BLaER1 treated with 17β-estradiol and CSF1 and Interleukin-3, amounts not matched to agents 10 nM and 100 nM (cell line): ENCODE measurements around the gene SKIL.
"Not testable (repeated sequence)": the region's sequence is repeated elsewhere in the genome, so short reads cannot be mapped to it uniquely, and the experiment has no call there.

Source experiments
- H3K27ac ChIP-seq, 11 experiments: shearing (Covaris generic); formaldehyde crosslinking; 2 replicates each; pipeline ENCODE4 v1.8.1; 2022
- H3K27me3 ChIP-seq, 11 experiments: shearing (Covaris generic); formaldehyde crosslinking; 2 replicates each; pipeline ENCODE4 v1.8.1; 2022
- H3K36me3 ChIP-seq, 11 experiments: shearing (Covaris generic); formaldehyde crosslinking; 2 replicates each; pipeline ENCODE4 v1.8.1; 2022
- H3K4me1 ChIP-seq, 10 experiments: shearing (Covaris generic); formaldehyde crosslinking; 2 replicates each; pipeline ENCODE4 v1.8.1; 2022
- H3K4me2 ChIP-seq, 11 experiments: shearing (Covaris generic); formaldehyde crosslinking; 2 replicates each; pipeline ENCODE4 v1.8.1; 2022
- H3K4me3 ChIP-seq, 10 experiments: shearing (Covaris generic); formaldehyde crosslinking; 2 replicates each; pipeline ENCODE4 v1.8.1; 2022
- H3K9ac ChIP-seq, 11 experiments: shearing (Covaris generic); formaldehyde crosslinking; 2 replicates each; pipeline ENCODE4 v1.8.1; 2022
- H3K9me3 ChIP-seq, 11 experiments: shearing (Covaris generic); formaldehyde crosslinking; replicated peaks in 1 of 11; 2 replicates each; pipeline ENCODE4 v1.8.1; 2022
- H4K20me1 ChIP-seq, 11 experiments: shearing (Covaris generic); formaldehyde crosslinking; 2 replicates each; pipeline ENCODE4 v1.8.1; 2022
- Cebpa-rat ChIP-seq, 11 experiments: shearing (Covaris generic); IDR thresholded peaks; 2 replicates each; pipeline ENCODE4 v1.8.1; 2022

SKIL gene

GRCh38 chr3:170327040-170327808 is 30.3 kb upstream of the SKIL start:
- H3K4me3 ChIP-seq, result no peak overlapping the region
- H3K4me2 ChIP-seq, result no peak overlapping the region
- TF ChIP-seq Cebpa-rat (IDR thresholded peaks at IDR 0.05), result no peak
- no peak overlapping the region for H3K27ac ChIP-seq
- H4K20me1 ChIP-seq, result no peaks in the 10 kb centered on the region
- H3K4me1 ChIP-seq, result peaks cover 0 to 18% (median 1%) of the 10 kb centered on the region in 10 experiments; a peak in 6 of 20 replicates
- no peaks in the 10 kb centered on the region for H3K36me3 ChIP-seq
- H3K9me3 ChIP-seq, result peaks cover 19 to 29% (median 24%) of the 10 kb centered on the region in 11 experiments
- H3K9ac ChIP-seq, result no peak overlapping the region
- no peaks in the 10 kb centered on the region for H3K27me3 ChIP-seq

GRCh38 chr3:170327868-170328548 is 29.5 kb upstream of the SKIL start:
- H3K4me2 ChIP-seq, H3K36me3 ChIP-seq, H3K9ac ChIP-seq, H3K27me3 ChIP-seq, H3K27ac ChIP-seq, H4K20me1 ChIP-seq, H3K4me3 ChIP-seq: not testable (repeated sequence)
- Histone ChIP-seq H3K9me3 (peaks cover 19 to 29% (median 24%) of the 10 kb centered on the region in 11 experiments), H3K4me1 (peaks cover 0 to 18% (median 1%) of the 10 kb centered on the region in 10 experiments; a peak in 6 of 20 replicates)

GRCh38 chr3:170330366-170330765 is 27.1 kb upstream of the SKIL start:
- Histone ChIP-seq H3K27ac (no peak overlapping the region), H3K27me3 (no peaks in the 10 kb centered on the region), H3K4me1 (peaks cover 0 to 18% (median 1%) of the 10 kb centered on the region in 10 experiments; a peak in 6 of 20 replicates), H4K20me1 (no peaks in the 10 kb centered on the region), H3K9me3 (peaks cover 19 to 33% (median 25%) of the 10 kb centered on the region in 11 experiments), H3K36me3 (no peaks in the 10 kb centered on the region), H3K4me2 (peak overlapping the region in 2 of 11 experiments; percentile 34 to 39; a peak in 2 of 22 replicates), H3K4me3 (no peak overlapping the region), H3K9ac (no peak overlapping the region)
- no peak for TF ChIP-seq Cebpa-rat (IDR thresholded peaks at IDR 0.05)

- Histone ChIP-seq H3K4me3 (no peak overlapping the region), H3K4me1 (peaks cover 0 to 17% (median 1%) of the 10 kb centered on the region in 10 experiments; a peak in 6 of 20 replicates), H3K27me3 (no peaks in the 10 kb centered on the region), H3K4me2 (no peak overlapping the region), H3K9ac (no peak overlapping the region), H3K27ac (no peak overlapping the region), H3K36me3 (no peaks in the 10 kb centered on the region), H4K20me1 (no peaks in the 10 kb centered on the region), H3K9me3 (peaks cover 19 to 34% (median 25%) of the 10 kb centered on the region in 11 experiments)
- TF ChIP-seq Cebpa-rat (IDR thresholded peaks at IDR 0.05), result no peak
Observed at GRCh38 chr3:170331143-170331542, 26.4 kb upstream of the SKIL start.

- Histone ChIP-seq H3K4me3 (no peak overlapping the region), H3K27me3 (no peaks in the 10 kb centered on the region), H4K20me1 (no peaks in the 10 kb centered on the region), H3K4me2 (no peak overlapping the region), H3K9ac (no peak overlapping the region), H3K27ac (no peak overlapping the region), H3K9me3 (peaks cover 38 to 66% (median 50%) of the 10 kb centered on the region in 11 experiments), H3K36me3 (peaks cover 0 to 7% (median 0%) of the 10 kb centered on the region in 11 experiments; a peak in 2 of 22 replicates), H3K4me1 (no peaks in the 10 kb centered on the region)
- no peak for TF ChIP-seq Cebpa-rat (IDR thresholded peaks at IDR 0.05)
Observed at GRCh38 chr3:170337420-170337819, 20.1 kb upstream of the SKIL start.

- TF ChIP-seq Cebpa-rat (IDR thresholded peaks at IDR 0.05), result no peak
- Histone ChIP-seq H3K36me3 (peaks cover 0 to 7% (median 0%) of the 10 kb centered on the region in 11 experiments; a peak in 2 of 22 replicates), H3K4me2 (no peak overlapping the region)
Observed at GRCh38 chr3:170338690-170339340, 18.7 kb upstream of the SKIL start.

GRCh38 chr3:170342273-170342672 is 15.2 kb upstream of the SKIL start:
- H3K9ac ChIP-seq, H3K27me3 ChIP-seq: not testable (repeated sequence)

More at GRCh38 chr3:170338690-170339340, 18.7 kb upstream of the SKIL start:
- H4K20me1 ChIP-seq, result no peaks in the 10 kb centered on the region
- no peak overlapping the region; a peak in 1 of 20 replicates for H3K4me3 ChIP-seq
- peaks cover 41 to 75% (median 54%) of the 10 kb centered on the region in 11 experiments for H3K9me3 ChIP-seq
- no peaks in the 10 kb centered on the region for H3K4me1 ChIP-seq
- no peak overlapping the region for H3K27ac ChIP-seq
- H3K9ac ChIP-seq, result no peak overlapping the region
- no peaks in the 10 kb centered on the region for H3K27me3 ChIP-seq

GRCh38 chr3:170343859-170344258 is 13.7 kb upstream of the SKIL start:
- peaks cover 6 to 19% (median 9%) of the 10 kb centered on the region in 10 experiments for H3K4me1 ChIP-seq
- H3K27me3 ChIP-seq, H4K20me1 ChIP-seq, H3K4me3 ChIP-seq, H3K27ac ChIP-seq, H3K4me2 ChIP-seq, H3K36me3 ChIP-seq, H3K9ac ChIP-seq: not testable (repeated sequence)
- H3K9me3 ChIP-seq, result peaks cover 19 to 47% (median 33%) of the 10 kb centered on the region in 11 experiments

More at GRCh38 chr3:170342273-170342672, 15.2 kb upstream of the SKIL start:
- not testable (repeated sequence) for H3K4me3 ChIP-seq, H3K4me2 ChIP-seq, H3K36me3 ChIP-seq, H4K20me1 ChIP-seq, H3K27ac ChIP-seq
- Histone ChIP-seq H3K9me3 (peaks cover 34 to 63% (median 46%) of the 10 kb centered on the region in 11 experiments), H3K4me1 (peaks cover 0 to 11% (median 0%) of the 10 kb centered on the region in 10 experiments; a peak in 1 of 20 replicates)

GRCh38 chr3:170344971-170345370 is 12.5 kb upstream of the SKIL start:
- Histone ChIP-seq H3K9me3 (peaks cover 7 to 36% (median 22%) of the 10 kb centered on the region in 11 experiments), H4K20me1 (no peaks in the 10 kb centered on the region), H3K4me2 (peak overlapping the region in 2 of 11 experiments; percentile 4 to 10; a peak in 2 of 22 replicates), H3K9ac (no peak overlapping the region), H3K4me1 (peaks cover 18 to 31% (median 20%) of the 10 kb centered on the region in 10 experiments), H3K27me3 (no peaks in the 10 kb centered on the region), H3K27ac (peak overlapping the region in 1 of 11 experiments; percentile 33; a peak in 2 of 22 replicates), H3K36me3 (peaks cover 0 to 3% (median 0%) of the 10 kb centered on the region in 11 experiments; a peak in 1 of 22 replicates), H3K4me3 (no peak overlapping the region)
- TF ChIP-seq Cebpa-rat (IDR thresholded peaks at IDR 0.05), result no peak
